SIG-M5 (cell line): Measurements from ENCODE around the gene KRT84.
"Not testable (repeated sequence)": the region's sequence is repeated elsewhere in the genome, so short reads cannot be mapped to it uniquely, and the experiment has no call there.

Experiments
- DNase-seq: peaks from one replicate; lab custom pipeline; 2025; lab: John Stamatoyannopoulos, UW

KRT84 gene

GRCh38 chr12:52360106-52360662 is 25.3 kb downstream of the KRT84 start:
- no peak for DNase-seq

- no peak for DNase-seq
Observed at GRCh38 chr12:52359621-52360061, 25.8 kb downstream of the KRT84 start.

GRCh38 chr12:52358575-52359350 is 26.7 kb downstream of the KRT84 start:
- no peak for DNase-seq

- no peak for DNase-seq
Observed at GRCh38 chr12:52356762-52357580, 28.5 kb downstream of the KRT84 start.

GRCh38 chr12:52356031-52356761 is 29.3 kb downstream of the KRT84 start:
- DNase-seq, result no peak

- DNase-seq, result no peak
Observed at GRCh38 chr12:52355176-52355575, 30.3 kb downstream of the KRT84 start.

GRCh38 chr12:52354200-52354599 is 31.3 kb downstream of the KRT84 start:
- no peak for DNase-seq

- no peak for DNase-seq
Observed at GRCh38 chr12:52353766-52354165, 31.7 kb downstream of the KRT84 start.

GRCh38 chr12:52352951-52353350 is 32.5 kb downstream of the KRT84 start:
- no peak for DNase-seq

GRCh38 chr12:52351196-52352059 is 34.0 kb downstream of the KRT84 start:
- DNase-seq, result no peak

GRCh38 chr12:52350786-52351185 is 34.7 kb downstream of the KRT84 start:
- DNase-seq, result no peak

GRCh38 chr12:52350021-52350620 is 35.3 kb downstream of the KRT84 start:
- DNase-seq, result no peak

- no peak for DNase-seq
Observed at GRCh38 chr12:52349196-52349595, 36.3 kb downstream of the KRT84 start.

GRCh38 chr12:52347551-52348510 is 37.6 kb downstream of the KRT84 start:
- DNase-seq, result no peak

- DNase-seq, result no peak
Observed at GRCh38 chr12:52347016-52347415, 38.4 kb downstream of the KRT84 start.

GRCh38 chr12:52346593-52346992 is 38.9 kb downstream of the KRT84 start:
- DNase-seq, result no peak

- DNase-seq, result not testable (repeated sequence)
Observed at GRCh38 chr12:52345041-52345440, 40.4 kb downstream of the KRT84 start.

- DNase-seq, result no peak
Observed at GRCh38 chr12:52344111-52344510, 41.3 kb downstream of the KRT84 start.

GRCh38 chr12:52343550-52343949 is 41.9 kb downstream of the KRT84 start:
- no peak for DNase-seq
